PFSK-1 (cell line): Measurements from ENCODE around the gene FBXW11.

ENCODE experiments used
- FOXP2 ChIP-seq: optimal IDR thresholded peaks from 2 replicates; pipeline ENCODE3; 2011; ENCODE audit warnings: borderline replicate concordance, control low read depth, inconsistent platforms; ENCODE audit not compliant: insufficient read depth; ENCODE audit errors: extremely low read length, extremely low read depth
- POLR2AphosphoS5 ChIP-seq: IDR thresholded peaks from 2 replicates; pipeline ENCODE4 v1.6.1; 2012; ENCODE audit warnings: low read depth, mild to moderate bottlenecking, control low read depth, low read length, moderate library complexity
- SIN3A ChIP-seq: IDR thresholded peaks from 2 replicates; pipeline ENCODE4 v1.6.1; 2012; ENCODE audit warnings: mild to moderate bottlenecking, low read length, moderate library complexity, borderline replicate concordance; ENCODE audit not compliant: insufficient read depth
- TAF1 ChIP-seq: IDR thresholded peaks from 2 replicates; pipeline ENCODE4 v1.6.1; 2012; ENCODE audit warnings: low read length, control low read depth, borderline replicate concordance; ENCODE audit not compliant: insufficient read depth
- TF ChIP-seq, protein P1 (sequence below), 2 experiments: IDR thresholded peaks; 2 replicates each; pipeline versions ENCODE4 v1.6.1 to v1.8.0; 2011 to 2012; ENCODE audit warnings: low read depth in 2 of 2, low read length in 2 of 2, control low read depth in 1 of 2, inconsistent platforms in 1 of 2, mild to moderate bottlenecking in 1 of 2, moderate library complexity in 1 of 2; ENCODE audit not compliant: insufficient read depth in 1 of 2

The FBXW11 gene

DNA sequence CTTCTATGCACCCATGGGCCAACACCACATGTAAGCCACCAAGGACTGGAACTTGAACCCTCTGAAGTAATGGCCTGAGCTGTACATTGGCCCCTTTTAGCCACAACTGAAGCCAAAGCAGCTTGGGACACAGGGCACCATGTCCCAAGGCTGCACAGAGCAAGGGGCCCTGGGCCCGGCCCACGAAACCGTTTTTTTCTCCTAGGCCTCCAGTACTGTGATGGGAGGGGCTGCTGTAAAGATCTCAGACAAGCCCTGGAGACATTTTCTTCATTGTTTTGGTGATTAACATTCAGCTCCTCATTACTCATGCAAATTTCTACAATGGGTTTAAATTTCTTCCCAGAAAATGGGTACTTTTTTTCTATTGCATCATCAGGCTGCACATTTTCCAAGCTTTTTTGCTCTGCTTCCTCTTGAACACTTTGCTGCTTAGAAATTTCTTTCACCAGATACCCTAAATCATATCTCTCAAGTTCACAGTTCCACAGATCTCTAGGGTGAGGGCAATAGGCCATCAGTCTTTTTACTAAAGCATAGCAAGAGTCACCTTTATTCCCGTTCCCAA lies 25.5 kb upstream of the FBXW11 start:
- no peak for TF ChIP-seq TAF1
- no peak for TF ChIP-seq SIN3A
- TF ChIP-seq FOXP2: no peak
- TF ChIP-seq, protein P1, sequence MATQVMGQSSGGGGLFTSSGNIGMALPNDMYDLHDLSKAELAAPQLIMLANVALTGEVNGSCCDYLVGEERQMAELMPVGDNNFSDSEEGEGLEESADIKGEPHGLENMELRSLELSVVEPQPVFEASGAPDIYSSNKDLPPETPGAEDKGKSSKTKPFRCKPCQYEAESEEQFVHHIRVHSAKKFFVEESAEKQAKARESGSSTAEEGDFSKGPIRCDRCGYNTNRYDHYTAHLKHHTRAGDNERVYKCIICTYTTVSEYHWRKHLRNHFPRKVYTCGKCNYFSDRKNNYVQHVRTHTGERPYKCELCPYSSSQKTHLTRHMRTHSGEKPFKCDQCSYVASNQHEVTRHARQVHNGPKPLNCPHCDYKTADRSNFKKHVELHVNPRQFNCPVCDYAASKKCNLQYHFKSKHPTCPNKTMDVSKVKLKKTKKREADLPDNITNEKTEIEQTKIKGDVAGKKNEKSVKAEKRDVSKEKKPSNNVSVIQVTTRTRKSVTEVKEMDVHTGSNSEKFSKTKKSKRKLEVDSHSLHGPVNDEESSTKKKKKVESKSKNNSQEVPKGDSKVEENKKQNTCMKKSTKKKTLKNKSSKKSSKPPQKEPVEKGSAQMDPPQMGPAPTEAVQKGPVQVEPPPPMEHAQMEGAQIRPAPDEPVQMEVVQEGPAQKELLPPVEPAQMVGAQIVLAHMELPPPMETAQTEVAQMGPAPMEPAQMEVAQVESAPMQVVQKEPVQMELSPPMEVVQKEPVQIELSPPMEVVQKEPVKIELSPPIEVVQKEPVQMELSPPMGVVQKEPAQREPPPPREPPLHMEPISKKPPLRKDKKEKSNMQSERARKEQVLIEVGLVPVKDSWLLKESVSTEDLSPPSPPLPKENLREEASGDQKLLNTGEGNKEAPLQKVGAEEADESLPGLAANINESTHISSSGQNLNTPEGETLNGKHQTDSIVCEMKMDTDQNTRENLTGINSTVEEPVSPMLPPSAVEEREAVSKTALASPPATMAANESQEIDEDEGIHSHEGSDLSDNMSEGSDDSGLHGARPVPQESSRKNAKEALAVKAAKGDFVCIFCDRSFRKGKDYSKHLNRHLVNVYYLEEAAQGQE (IDR thresholded peaks at IDR 0.05; ENCODE audit: insufficient read depth in 1 of 2, low read depth in 2 of 2, low read length in 2 of 2): no peak
- TF ChIP-seq POLR2AphosphoS5: no peak

DNA sequence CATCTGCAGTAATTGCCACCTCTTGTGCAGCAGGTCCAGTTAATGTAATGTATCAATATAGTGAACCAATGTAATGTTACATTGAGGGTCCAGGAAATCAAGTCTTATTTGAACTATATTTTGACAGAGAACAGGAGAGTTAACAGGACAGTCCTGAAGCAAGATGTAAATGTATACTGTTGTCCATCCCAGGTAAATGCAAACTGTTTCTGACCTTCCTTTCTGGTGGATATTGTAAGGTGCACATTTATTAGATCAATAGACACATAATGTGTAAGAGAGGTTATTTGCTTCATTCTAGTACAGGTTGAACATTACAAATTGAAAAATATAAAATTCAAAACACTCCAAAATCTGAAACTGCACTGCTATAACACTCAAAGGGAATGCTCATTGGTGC lies 23.4 kb upstream of the FBXW11 start:
- TF ChIP-seq FOXP2 (no peak), TAF1 (no peak), SIN3A (no peak), POLR2AphosphoS5 (no peak)
- TF ChIP-seq, protein P1 (IDR thresholded peaks at IDR 0.05; ENCODE audit: insufficient read depth in 1 of 2, low read depth in 2 of 2, low read length in 2 of 2): no peak

DNA sequence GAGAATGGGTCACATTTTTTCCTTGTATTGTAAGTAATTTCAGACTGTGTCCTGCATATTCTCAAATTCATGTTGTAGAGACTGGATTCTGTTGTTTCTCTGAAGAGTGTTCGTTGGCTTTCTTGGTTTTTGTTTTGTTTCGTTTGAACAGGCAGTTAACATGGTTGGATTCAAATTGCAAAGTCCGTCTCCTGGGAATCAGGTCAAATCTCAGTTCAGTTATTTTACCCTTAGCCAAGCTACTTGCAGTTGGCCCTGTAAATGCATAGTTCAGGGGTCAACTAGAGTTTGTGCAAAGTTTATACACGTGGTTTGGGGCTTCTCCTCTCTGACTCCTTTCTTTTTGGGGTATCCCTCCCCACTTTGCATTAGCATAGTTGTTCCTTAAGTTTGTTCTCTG lies 21.7 kb upstream of the FBXW11 start:
- TF ChIP-seq FOXP2 (no peak), TAF1 (no peak), SIN3A (no peak), POLR2AphosphoS5 (no peak)
- TF ChIP-seq, protein P1 (IDR thresholded peaks at IDR 0.05; ENCODE audit: insufficient read depth in 1 of 2, low read depth in 2 of 2, low read length in 2 of 2): no peak

DNA sequence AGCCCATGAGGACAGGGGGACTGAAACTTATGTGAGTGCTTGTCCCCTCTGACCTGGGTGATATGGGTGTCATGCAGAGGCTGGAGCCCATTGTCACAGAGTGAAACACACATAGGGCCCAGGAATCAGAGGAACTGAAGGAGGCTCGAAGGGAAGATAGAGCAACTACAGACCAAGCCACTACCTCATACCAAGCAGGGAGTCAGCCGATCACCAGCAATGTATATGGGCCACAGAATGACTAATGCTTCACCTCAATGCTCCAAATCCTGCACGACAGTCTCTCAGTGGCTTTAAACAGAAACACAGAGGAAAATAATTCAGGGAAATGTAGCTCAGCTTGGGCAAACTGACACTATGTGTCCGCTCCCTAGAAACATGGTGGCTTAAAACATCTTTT lies 8.9 kb upstream of the FBXW11 start:
- TF ChIP-seq SIN3A (no peak), POLR2AphosphoS5 (no peak), FOXP2 (no peak), TAF1 (no peak)
- TF ChIP-seq, protein P1 (IDR thresholded peaks at IDR 0.05; ENCODE audit: insufficient read depth in 1 of 2, low read depth in 2 of 2, low read length in 2 of 2): no peak

DNA sequence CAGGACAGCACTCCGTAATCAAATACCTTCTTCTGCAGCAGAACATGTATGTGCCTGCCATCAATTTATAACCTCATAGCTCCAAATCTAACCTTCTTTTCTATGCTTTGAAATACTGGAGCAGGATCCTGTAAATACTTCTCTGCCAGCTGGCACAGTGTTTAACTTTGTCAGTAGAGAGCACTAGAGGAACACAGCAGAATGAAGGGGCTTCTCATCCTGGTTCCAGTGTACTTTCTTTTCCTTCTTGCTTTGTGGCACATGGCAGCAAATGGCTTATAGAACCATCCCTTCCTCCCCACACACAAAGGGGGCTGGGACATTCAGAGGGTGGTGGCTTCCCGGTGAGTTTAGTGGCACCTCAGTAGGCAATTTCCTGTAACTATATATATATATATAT lies 3.8 kb upstream of the FBXW11 start:
- TF ChIP-seq SIN3A (no peak), TAF1 (no peak), FOXP2 (no peak), POLR2AphosphoS5 (no peak)
- TF ChIP-seq, protein P1 (IDR thresholded peaks at IDR 0.05; ENCODE audit: insufficient read depth in 1 of 2, low read depth in 2 of 2, low read length in 2 of 2): no peak
